ENCODE results near the gene SMG6.

The SMG6 gene

DNA sequence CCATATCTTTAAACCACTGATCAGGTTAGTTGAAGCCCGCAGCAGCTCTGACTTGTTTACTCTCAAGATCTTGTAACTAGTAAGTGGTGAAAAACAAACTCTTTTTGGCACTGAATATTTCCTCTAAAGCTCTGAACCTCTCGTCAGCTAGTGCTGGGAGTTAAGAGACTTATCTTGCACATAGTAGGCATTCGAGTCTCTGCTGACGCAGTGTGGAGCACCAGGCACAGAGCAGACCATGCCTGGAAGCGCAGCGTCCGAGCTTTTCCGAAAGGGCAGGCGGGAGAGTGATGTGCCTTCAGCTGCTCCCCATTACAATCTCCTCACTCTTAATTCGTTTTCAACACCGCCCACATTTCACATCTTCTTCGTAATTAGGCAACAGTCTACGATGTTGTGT is 63.0 kb downstream of the SMG6 start:
- H3K27ac ChIP-seq (ENCODE audit: low read depth, low read length) = no peak overlapping the region
- no peaks in the 10 kb centered on the region for H3K27me3 ChIP-seq (ENCODE audit: low read length)
- H3K4me2 ChIP-seq (ENCODE audit: low read depth, low read length, poor library complexity, severe bottlenecking) = no peak overlapping the region
- H3K9ac ChIP-seq (ENCODE audit: low read length) = no peak overlapping the region
- TF ChIP-seq, protein P1, sequence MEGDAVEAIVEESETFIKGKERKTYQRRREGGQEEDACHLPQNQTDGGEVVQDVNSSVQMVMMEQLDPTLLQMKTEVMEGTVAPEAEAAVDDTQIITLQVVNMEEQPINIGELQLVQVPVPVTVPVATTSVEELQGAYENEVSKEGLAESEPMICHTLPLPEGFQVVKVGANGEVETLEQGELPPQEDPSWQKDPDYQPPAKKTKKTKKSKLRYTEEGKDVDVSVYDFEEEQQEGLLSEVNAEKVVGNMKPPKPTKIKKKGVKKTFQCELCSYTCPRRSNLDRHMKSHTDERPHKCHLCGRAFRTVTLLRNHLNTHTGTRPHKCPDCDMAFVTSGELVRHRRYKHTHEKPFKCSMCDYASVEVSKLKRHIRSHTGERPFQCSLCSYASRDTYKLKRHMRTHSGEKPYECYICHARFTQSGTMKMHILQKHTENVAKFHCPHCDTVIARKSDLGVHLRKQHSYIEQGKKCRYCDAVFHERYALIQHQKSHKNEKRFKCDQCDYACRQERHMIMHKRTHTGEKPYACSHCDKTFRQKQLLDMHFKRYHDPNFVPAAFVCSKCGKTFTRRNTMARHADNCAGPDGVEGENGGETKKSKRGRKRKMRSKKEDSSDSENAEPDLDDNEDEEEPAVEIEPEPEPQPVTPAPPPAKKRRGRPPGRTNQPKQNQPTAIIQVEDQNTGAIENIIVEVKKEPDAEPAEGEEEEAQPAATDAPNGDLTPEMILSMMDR (IDR thresholded peaks at IDR 0.05; ENCODE audit: insufficient read depth, low read length, poor library complexity, severe bottlenecking) = no peak
- no peak for TF ChIP-seq EZH2phosphoT487 (conservative IDR thresholded peaks at IDR 0.05; ENCODE audit: low read length)
- no peaks in the 10 kb centered on the region for H3K9me3 ChIP-seq (ENCODE audit: insufficient read depth, low read length)
- no peaks in the 10 kb centered on the region for H3F3A ChIP-seq (ENCODE audit: insufficient read depth)
- H3K79me2 ChIP-seq (ENCODE audit: insufficient read depth, low read length) = no peaks in the 10 kb centered on the region
- no peaks in the 10 kb centered on the region for H4K20me1 ChIP-seq (ENCODE audit: low read depth, low read length)
- no peaks in the 10 kb centered on the region for H3K36me3 ChIP-seq (ENCODE audit: low read length)
- no peaks in the 10 kb centered on the region for H3K9me2 ChIP-seq (replicated peaks; ENCODE audit: insufficient read depth, low read length)
- H2AFZ ChIP-seq (ENCODE audit: low read depth, low read length, severe bottlenecking) = no peak overlapping the region
- no peak overlapping the region for H3K4me3 ChIP-seq (ENCODE audit: insufficient read depth, low read length, poor library complexity, severe bottlenecking)

DNA sequence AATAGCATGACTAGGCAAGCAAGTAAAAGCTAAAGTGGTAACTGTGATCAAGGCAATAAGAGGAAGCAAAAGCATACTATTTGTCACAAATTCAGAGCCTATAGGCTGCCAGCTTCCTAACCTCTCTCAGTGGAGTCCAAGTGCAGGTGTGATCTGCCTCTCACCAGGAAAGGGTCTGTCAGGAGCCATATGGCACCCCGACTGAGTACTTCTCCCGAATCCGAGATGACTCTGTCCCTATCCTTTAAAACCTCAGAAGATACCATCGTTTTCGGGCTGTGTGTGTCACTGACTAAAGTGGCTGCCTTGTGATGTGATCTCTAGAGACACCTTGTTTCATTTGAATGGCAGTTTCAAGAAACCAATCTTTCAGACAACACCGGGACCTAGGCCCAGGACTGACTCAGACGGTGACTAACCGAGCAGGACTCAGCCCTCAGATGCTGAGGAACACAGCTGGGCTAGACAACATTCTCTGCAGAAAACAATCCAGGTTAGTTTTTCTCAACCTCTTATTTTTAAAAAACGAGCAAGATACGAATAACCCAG is 63.6 kb downstream of the SMG6 start:
- Histone ChIP-seq H4K20me1 (ENCODE audit: low read depth, low read length) (no peaks in the 10 kb centered on the region), H3K4me3 (ENCODE audit: insufficient read depth, low read length, poor library complexity, severe bottlenecking) (no peak overlapping the region), H3K9me3 (ENCODE audit: insufficient read depth, low read length) (no peaks in the 10 kb centered on the region), H3K9me2 (replicated peaks; ENCODE audit: insufficient read depth, low read length) (no peaks in the 10 kb centered on the region), H3F3A (ENCODE audit: insufficient read depth) (no peaks in the 10 kb centered on the region), H3K9ac (ENCODE audit: low read length) (no peak overlapping the region), H3K4me2 (ENCODE audit: low read depth, low read length, poor library complexity, severe bottlenecking) (no peak overlapping the region), H3K27ac (ENCODE audit: low read depth, low read length) (no peak overlapping the region), H3K27me3 (ENCODE audit: low read length) (no peaks in the 10 kb centered on the region), H3K79me2 (ENCODE audit: insufficient read depth, low read length) (no peaks in the 10 kb centered on the region), H2AFZ (ENCODE audit: low read depth, low read length, severe bottlenecking) (no peak overlapping the region), H3K36me3 (ENCODE audit: low read length) (no peaks in the 10 kb centered on the region)
- TF ChIP-seq EZH2phosphoT487 (conservative IDR thresholded peaks at IDR 0.05; ENCODE audit: low read length) = no peak
- TF ChIP-seq, protein P1 (IDR thresholded peaks at IDR 0.05; ENCODE audit: insufficient read depth, low read length, poor library complexity, severe bottlenecking) = no peak

DNA sequence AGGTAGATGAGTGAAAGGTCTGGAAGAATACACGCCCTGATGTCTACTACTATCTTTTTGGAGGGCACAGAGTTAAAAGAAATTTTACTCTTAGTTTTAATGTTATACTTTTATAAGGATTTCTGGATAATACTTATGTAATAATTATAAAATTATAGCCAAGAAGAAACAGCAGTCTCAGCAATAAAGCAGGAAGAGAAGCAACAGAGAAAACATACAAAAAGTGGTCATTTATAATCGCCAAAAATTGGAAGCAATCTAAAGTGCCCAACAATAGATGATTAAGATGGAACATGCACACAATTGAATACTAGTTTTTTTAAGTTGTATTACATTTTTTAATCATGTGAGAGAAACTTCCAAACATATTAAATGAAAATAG is 64.4 kb downstream of the SMG6 start:
- Histone ChIP-seq H3K4me2 (ENCODE audit: low read depth, low read length, poor library complexity, severe bottlenecking) (no peak overlapping the region), H3K27ac (ENCODE audit: low read depth, low read length) (no peak overlapping the region), H3K36me3 (ENCODE audit: low read length) (no peaks in the 10 kb centered on the region)

More for the DNA sequence above, 64.4 kb downstream of the SMG6 start:
- no peaks in the 10 kb centered on the region for H3K79me2 ChIP-seq (ENCODE audit: insufficient read depth, low read length)
- TF ChIP-seq, protein P1 (IDR thresholded peaks at IDR 0.05; ENCODE audit: insufficient read depth, low read length, poor library complexity, severe bottlenecking) = no peak
- TF ChIP-seq EZH2phosphoT487 (conservative IDR thresholded peaks at IDR 0.05; ENCODE audit: low read length) = no peak
- no peak overlapping the region for H3K4me3 ChIP-seq (ENCODE audit: insufficient read depth, low read length, poor library complexity, severe bottlenecking)
- H3K9me3 ChIP-seq (ENCODE audit: insufficient read depth, low read length) = no peaks in the 10 kb centered on the region
- no peak overlapping the region for H2AFZ ChIP-seq (ENCODE audit: low read depth, low read length, severe bottlenecking)
- H3K9me2 ChIP-seq (replicated peaks; ENCODE audit: insufficient read depth, low read length) = no peaks in the 10 kb centered on the region
- H4K20me1 ChIP-seq (ENCODE audit: low read depth, low read length) = no peaks in the 10 kb centered on the region
- no peak overlapping the region for H3K9ac ChIP-seq (ENCODE audit: low read length)
- H3K27me3 ChIP-seq (ENCODE audit: low read length) = no peaks in the 10 kb centered on the region
- H3F3A ChIP-seq (ENCODE audit: insufficient read depth) = no peaks in the 10 kb centered on the region
